Erythroblast (primary cell): ENCODE data around the gene CUX1.
"Not testable (repeated sequence)": the region's sequence is repeated elsewhere in the genome, so short reads cannot be mapped to it uniquely, and the experiment has no call there.

Experiments
- DNase-seq, 2 experiments: peaks; one replicate each; lab custom pipeline; 2025; lab: John Stamatoyannopoulos, UW
- GATA1 ChIP-seq: IDR thresholded peaks from 2 replicates; pipeline ENCODE4 v1.6.1; 2011; ENCODE audit warnings: low read depth, mild to moderate bottlenecking, control low read depth, low read length, moderate library complexity
- POLR2A ChIP-seq: IDR thresholded peaks from 2 replicates; pipeline ENCODE4 v1.6.1; 2011; ENCODE audit warnings: mild to moderate bottlenecking, low read length

CUX1 gene

DNA sequence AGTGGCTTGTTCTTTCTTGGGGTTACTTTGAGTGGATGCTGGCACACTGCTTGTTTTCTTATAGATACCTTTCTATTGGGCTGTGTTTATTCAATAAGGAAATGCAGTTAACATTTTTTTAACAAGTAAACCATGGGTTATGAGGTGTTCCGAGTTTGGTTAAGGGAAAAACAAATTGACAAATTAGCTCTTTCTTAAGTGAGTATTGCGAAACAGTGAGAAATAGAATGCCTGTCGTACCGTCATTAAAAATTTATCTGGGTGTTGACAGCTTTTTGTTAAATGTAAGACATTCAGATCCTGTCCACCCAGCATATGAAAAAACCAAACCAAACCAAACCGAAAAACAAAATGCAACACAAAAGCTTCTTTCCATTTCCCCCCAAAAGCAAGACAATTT is 6.2 kb downstream of the CUX1 start:
- DNase-seq, result peak in 1 of 2 experiments; percentile 17
- TF ChIP-seq POLR2A (no peak), GATA1 (no peak)

DNA sequence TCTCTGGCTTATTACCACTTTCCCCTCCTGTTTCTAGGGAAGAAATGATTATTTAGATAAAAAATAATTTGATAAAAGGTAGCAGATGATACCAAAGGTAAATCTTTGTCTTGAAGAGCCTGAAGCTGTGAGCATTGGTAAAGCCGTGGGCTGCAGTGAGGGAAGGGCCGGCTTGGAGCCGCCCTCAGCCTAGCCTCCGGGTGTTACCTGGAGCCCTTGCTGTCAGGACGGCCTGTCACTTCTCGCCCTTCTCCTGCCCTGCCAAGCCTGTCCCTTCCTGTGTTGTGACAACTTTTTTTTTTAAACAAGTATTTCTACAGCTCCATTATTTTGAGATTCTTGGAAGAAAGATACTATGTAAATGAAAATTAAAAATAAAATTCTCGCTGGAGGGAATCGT is 7.0 kb downstream of the CUX1 start:
- no peak for DNase-seq

DNA sequence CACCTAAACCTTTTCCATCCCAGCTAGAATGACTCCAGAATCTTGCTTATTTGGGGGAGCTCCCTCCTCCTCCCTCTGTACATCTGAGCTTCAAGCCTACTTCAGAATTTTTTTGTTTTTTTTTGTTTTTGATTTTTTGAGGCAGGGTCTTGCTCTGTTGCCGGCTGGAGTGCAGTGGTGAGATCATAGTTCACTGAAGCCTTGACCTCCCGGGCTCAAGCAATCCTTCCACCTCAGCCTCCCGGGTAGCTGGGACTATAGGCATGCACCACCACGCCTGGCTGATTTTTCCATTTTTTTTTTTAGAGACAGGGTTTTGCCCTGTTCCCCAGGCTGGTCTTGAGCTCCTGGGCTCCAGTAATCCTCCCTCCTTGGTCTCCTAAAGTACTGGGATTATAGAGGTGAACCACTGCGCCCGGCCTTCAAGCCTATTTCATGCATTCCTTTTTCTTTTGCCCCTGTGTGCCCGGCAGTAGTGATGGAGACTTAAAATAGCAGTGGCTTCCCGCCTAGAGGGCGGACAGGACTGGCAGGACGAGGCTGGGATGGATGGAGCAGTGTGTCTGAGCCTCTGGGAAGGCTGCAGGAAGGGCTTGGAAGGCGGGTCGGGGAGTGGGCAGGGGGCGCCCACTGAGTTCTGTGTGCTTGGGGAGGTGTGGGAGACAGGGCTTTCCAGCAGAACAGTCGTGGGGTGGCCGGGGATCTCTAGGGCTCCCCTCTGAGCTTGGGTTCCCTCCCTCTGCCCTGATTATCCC is 8.8 kb downstream of the CUX1 start:
- TF ChIP-seq POLR2A (no peak), GATA1 (no peak)
- no peak for DNase-seq

More for the DNA sequence above, 7.0 kb downstream of the CUX1 start:
- no peak for TF ChIP-seq GATA1
- no peak for TF ChIP-seq POLR2A

DNA sequence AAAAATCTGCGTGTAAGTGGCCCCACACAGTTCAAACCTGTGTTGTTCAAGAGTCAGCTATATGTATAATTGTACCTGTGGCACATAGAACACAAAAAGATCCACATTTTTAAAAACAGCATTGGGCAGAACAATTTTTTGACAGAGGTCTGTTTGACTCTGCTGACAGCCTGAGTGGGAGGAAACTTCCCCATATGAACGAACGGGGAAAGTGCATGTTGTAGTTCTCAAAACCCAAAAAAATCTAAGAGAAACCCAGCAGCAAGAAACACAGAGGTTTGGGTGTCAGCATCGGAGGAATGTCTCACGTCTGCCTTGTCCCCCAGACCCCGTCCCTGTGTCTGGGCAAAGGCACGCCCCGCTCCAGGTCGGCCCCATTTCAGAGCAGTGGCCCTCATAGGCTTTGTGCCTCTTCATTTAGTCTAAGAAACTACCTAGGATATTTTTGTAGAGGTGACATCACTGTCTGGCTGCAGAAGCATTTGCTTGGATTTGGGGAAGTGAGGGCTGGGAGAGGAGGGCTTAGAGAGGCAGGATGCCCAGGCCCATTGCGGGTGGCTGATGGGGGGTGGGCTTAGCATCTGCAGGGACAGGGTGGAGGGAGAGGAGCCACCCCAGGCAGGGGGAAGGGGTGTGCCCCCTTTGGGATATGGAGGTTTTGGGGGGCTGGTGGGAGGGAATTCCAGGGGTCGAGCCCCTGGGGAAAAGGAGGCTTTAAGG is 11.0 kb downstream of the CUX1 start:
- DNase-seq, result no peak
- no peak for TF ChIP-seq POLR2A
- TF ChIP-seq GATA1, result no peak

DNA sequence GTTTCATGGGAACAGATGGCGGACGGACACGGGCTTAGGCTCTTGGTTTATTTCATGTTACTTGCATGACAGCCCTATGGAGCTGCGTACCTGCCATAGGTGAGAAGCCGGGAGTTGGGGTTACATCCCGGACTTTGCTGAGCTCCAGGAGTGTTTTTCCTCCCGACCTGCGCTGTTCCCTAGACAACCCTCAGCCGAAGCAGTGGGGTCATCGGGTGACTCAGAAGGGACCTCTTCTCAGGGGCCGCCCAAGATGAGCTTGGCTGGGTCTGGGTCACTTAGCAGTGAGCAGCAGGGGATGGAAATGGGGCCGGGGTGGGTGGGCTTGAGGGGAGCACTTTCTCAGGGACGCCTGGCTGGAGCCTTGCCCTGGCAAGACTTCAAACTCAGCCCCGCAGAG is 11.9 kb downstream of the CUX1 start:
- no peak for DNase-seq
- no peak for TF ChIP-seq GATA1
- TF ChIP-seq POLR2A, result no peak

DNA sequence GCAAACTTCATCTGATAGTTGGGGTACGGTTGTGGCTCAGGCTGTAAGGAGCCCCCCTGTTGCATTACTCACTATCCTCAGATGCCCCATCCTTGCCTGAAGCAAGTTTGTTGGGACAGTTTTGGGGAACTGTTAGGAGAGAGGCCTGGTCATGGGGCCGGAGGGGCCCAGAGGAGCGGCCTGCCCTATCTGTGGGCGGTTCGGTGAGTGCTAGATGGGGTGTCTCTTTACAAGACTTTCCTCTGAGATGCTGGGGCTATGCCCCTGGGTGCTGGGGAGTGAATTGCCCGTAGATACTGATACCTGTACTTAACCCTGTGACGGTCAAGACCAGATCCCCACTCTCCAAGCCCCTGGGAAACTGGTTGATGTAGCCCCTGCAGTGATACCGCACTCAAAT is 12.4 kb downstream of the CUX1 start:
- DNase-seq, result no peak
- TF ChIP-seq POLR2A (no peak), GATA1 (no peak)

DNA sequence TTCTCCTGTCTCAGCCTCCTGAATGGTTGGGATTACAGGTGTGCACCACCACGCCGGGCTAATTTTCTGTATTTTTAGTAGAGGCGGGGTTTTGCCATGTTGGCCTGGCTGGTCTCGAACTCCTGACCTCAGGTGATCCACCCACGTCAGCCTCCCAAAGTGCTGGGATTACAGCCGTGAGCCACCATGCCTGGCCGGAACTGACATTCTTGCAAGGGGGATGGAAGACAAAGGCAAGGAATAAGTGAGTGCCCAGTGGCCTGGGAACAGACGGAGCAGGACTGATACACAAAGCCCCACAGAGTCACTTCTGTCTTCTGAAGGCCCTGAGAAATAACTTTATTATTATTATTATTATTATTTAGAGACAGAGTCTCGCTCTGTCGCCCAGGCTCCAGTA is 14.0 kb downstream of the CUX1 start:
- DNase-seq, result not testable (repeated sequence)

DNA sequence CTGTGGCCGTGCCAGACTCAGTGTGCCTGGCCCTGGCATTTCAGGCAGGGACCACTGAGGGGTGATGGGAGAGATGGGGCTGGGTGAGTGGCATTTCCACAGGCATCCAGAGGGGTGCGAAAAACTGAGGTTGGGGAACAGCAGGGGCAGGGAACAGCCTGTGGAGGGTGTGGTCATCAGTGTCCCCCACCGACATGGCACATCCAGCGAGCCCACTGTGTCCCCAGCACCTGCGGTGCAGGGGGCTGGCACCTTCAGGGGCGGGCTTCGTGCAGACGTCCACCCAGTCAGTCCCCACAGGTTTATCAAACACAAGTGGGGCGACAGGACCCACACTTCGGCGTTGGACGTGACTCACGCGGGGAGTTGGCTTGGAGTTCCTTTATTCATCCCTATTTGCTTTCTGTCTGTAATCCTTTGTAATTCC is 14.8 kb downstream of the CUX1 start:
- TF ChIP-seq GATA1, result no peak
- no peak for TF ChIP-seq POLR2A
- no peak for DNase-seq

DNA sequence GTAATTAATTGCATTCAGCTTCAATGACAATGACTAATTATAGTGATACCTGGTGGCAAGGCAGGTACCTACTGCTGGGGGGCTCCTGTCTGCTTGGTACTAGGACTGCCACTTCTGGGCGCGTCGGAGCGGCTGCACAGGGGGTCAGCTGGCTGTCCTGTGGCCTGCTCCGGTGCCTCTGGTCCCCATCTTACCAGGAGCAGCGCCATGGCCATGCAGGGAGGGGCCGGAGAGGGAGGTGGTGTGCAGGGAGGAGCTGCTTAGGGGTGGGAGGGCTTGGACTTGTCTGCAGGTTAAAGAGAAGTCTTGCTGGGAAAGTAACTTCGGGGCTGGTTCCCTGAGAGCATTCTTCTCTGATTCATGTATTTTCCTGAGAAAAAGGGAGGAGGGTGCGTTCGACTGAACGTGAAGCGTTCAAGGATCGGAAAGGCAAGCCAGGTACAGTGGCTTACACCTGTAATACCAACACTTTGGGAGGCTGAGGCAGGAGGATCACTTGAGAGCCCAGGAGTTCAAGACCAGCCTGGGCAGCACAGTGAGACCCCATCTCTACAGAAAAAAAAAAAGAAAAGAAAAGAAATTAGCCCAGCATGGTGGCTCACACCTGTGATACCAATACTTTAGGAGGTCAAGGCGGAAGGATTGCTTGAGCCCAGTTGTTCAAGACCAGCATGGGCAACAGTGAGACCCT is 15.4 kb downstream of the CUX1 start:
- TF ChIP-seq GATA1, result no peak

DNA sequence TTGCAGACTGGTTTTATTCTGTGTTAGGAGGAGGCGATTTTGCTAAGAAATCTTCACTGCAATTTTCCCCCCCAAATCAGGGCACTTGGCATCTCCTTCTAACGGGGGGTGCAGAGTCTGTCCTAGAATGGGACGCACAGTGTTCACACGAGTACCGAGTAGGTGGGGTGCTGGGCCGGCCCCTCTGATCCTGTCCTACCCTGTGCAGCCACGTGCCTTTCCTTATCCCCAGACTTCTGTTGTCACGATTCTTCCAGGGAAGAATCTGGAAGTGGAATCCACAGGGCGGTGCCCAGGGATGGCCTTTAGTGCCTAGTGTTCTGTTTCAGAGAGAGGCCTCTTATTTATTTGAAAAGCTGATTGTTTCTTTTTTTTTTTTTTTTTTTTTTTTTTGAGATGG is 16.4 kb downstream of the CUX1 start:
- TF ChIP-seq POLR2A (no peak), GATA1 (no peak)
- DNase-seq, result no peak

More for the DNA sequence above, 15.4 kb downstream of the CUX1 start:
- no peak for DNase-seq

DNA sequence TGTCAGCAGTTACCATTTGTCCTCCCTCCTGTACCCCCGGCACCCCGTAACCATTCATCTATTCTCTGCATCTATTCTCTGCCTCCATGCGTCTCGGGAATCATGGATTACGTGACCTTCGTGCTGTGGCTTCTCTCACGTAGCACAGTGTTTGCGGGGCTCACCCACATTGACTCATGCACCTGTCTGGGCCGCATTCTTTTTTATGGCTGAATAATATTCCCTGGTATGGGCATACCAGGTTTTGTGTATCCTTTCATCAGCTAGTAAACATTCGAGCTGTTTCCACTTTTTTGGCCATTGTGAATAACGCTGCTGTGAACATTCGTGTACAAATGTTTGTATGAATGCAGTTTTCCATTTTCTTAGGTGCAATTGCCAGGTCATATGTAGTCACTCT is 17.7 kb downstream of the CUX1 start:
- TF ChIP-seq POLR2A (no peak), GATA1 (no peak)
- DNase-seq, result no peak

DNA sequence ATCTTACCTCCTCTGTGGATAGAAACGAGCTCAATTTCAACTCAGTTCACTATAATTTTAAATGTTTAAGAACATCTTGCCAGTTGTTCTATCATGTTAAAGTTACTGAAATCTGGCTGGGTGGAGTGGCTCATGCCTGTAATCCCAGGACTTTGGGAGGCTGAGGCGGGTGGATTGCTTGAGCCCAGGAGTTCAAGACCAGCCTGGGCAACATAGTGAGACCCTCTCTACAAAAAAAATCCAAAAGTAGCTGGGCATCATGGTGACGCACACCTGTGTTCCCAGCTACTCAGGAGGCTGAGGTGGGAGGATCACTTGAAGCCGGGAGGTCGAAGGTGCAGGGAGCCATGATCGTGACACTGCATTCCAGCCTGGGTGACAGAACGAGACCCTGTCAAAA is 20.0 kb downstream of the CUX1 start:
- DNase-seq, result not testable (repeated sequence)

DNA sequence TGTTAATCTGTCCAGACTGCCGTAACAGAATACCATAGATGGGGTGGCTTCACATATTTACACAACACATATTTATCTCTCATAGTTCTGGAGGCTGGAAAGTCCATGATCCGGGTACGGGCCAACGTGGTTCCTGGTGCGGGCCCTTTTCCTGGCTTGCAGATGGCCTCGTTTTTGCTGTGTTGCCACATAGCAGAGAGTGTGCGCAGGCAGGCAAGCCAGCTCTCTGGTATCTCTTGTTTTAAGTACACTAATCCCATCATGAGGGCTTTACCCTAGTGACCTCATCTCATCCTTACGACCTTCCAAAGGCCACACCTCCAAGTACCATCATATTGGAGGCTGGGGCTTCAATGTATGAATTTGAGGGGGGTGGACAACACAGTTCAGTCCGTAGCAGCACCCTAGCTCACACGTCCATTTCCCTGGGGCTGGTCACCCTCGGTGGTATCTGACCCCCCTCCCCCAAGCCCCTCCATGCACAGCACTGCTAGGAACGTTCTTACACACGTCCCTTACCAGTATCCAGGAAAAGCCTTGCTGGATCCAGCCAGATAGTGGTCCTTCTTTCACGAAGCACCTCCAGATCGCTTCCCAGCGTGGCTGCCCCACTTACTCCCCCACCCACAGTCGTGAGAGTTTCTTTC is 21.5 kb downstream of the CUX1 start:
- TF ChIP-seq POLR2A, result no peak
- TF ChIP-seq GATA1, result no peak
- DNase-seq, result no peak

DNA sequence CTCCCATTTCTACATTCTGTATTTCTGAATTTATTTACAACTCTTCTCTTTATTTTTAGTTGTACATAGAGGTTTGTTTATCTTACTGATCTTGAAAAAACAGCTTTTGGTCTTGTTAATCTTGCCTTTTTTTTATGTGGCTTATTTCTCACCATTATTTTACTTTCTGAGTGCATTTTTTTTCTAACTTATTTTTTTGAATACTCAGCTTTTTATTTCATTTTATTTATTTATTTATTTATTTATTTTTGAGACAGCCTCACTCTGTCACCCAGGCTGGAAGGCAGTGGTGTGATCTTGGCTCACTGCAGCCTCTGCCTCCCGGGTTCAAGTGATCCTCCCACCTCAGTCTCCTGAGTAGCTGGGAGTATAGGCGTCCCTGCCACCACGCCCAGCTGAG is 23.9 kb downstream of the CUX1 start:
- no peak for DNase-seq
- TF ChIP-seq GATA1, result no peak
- TF ChIP-seq POLR2A, result no peak
